Measurements from ENCODE around the gene SCUBE2.

- TF ChIP-seq CTCF (IDR thresholded peaks at IDR 0.05) = no peak
- TF ChIP-seq POLR2A (IDR thresholded peaks at IDR 0.05) = no peak
Observed at GRCh38 chr11:9090488-9091043, 833 bp downstream of the SCUBE2 start.
